CD4-positive, alpha-beta memory T cell (primary cell): ENCODE results near the gene PFKFB3. TPM values are rescaled to one million over a fixed set of nuclear protein-coding genes. Genes with fewer than 3 reads are reported as not detected.
A peak's percentile ranks its signal among the peaks of the same experiment; 100 is the strongest.
"Not testable (repeated sequence)": the region's sequence is repeated elsewhere in the genome, so short reads cannot be mapped to it uniquely, and the experiment has no call there.

Experiments used
- CTCF ChIA-PET: fragments of 350-600 bp; sonication (Branson Sonifier 250); formaldehyde crosslinking; loops from one replicate; lab custom pipeline; 2021; ENCODE audit warnings: inconsistent platforms; ENCODE audit not compliant: partially characterized antibody; lab: Charles Lee
- POLR2A ChIA-PET: fragments of 350-600 bp; sonication (Branson Sonifier 250); formaldehyde crosslinking; loops from one replicate; lab custom pipeline; 2021; ENCODE audit not compliant: partially characterized antibody; lab: Charles Lee
- DNase-seq, 5 donors: peaks; one replicate each; pipeline versions ENCODE4 v3.0.0 to v3.0.0-alpha.2; 2020 to 2022; ENCODE audit warnings: mixed read lengths in 1 of 5
- H3K27ac ChIP-seq: one replicate; pipeline ENCODE4 v1.7.0; 2013; ENCODE audit warnings: low read depth, low read length
- H3K27me3 ChIP-seq: 2 replicates; pipeline ENCODE4 v1.7.0; 2013; ENCODE audit warnings: mild to moderate bottlenecking, low read length, moderate library complexity; ENCODE audit not compliant: insufficient read depth
- H3K36me3 ChIP-seq: 2 replicates; pipeline ENCODE4 v1.7.0; 2013; ENCODE audit warnings: mild to moderate bottlenecking, low read length, moderate library complexity; ENCODE audit not compliant: insufficient read depth
- H3K4me1 ChIP-seq: 2 replicates; pipeline ENCODE4 v1.7.0; 2013; ENCODE audit warnings: mild to moderate bottlenecking, low read length, moderate library complexity; ENCODE audit not compliant: insufficient read depth
- H3K4me3 ChIP-seq, 2 donors: one replicate each; pipeline ENCODE4 v1.7.0; 2013; ENCODE audit warnings: low read length in 2 of 2, mild to moderate bottlenecking in 1 of 2
- H3K9me3 ChIP-seq, 2 donors: one replicate each; pipeline ENCODE4 v1.7.0; 2013; ENCODE audit warnings: low read length in 2 of 2, control low read depth in 1 of 2; ENCODE audit not compliant: control insufficient read depth in 1 of 2
- H3K27ac Mint-ChIP-seq, 7 donors: one replicate each; pipeline ENCODE4 v1.8.0; 2020 to 2021; ENCODE audit warnings: mixed read lengths in 7 of 7, mild to moderate bottlenecking in 6 of 7, inconsistent platforms in 3 of 7, moderate library complexity in 3 of 7
- H3K27me3 Mint-ChIP-seq, 2 donors: one replicate each; pipeline ENCODE4 v1.8.0; 2020 to 2021; ENCODE audit warnings: mixed read lengths in 2 of 2
- H3K36me3 Mint-ChIP-seq, 2 donors: one replicate each; pipeline ENCODE4 v1.8.0; 2020 to 2021; ENCODE audit warnings: mixed read lengths in 2 of 2, inconsistent platforms in 1 of 2, mild to moderate bottlenecking in 1 of 2
- H3K4me1 Mint-ChIP-seq, 4 donors: one replicate each; pipeline ENCODE4 v1.8.0; 2020 to 2021; ENCODE audit warnings: mixed read lengths in 4 of 4, mild to moderate bottlenecking in 1 of 4
- H3K4me3 Mint-ChIP-seq, 8 donors: one replicate each; pipeline ENCODE4 v1.8.0; 2020 to 2021; ENCODE audit warnings: mixed read lengths in 8 of 8, mild to moderate bottlenecking in 7 of 8, moderate library complexity in 6 of 8, inconsistent platforms in 3 of 8
- H3K9me3 Mint-ChIP-seq, 8 donors: one replicate each; pipeline ENCODE4 v1.8.0; 2020 to 2021; ENCODE audit warnings: mixed read lengths in 8 of 8, mild to moderate bottlenecking in 5 of 8, inconsistent platforms in 3 of 8, moderate library complexity in 1 of 8
- intact Hi-C: fragments of 100-400 bp; cut with micrococcal nuclease; formaldehyde crosslinking; loops from one replicate; pipeline ENCODE4 v1.15.1; 2023
- polyA plus RNA-seq, 2 donors: library from polyadenylated mRNA; unstranded; fragments of 300-500 nt; fragmentation: Illumina TruSeq; gene quantifications; one replicate each; pipeline ENCODE4 v1.2.3, GENCODE V29; 2021
- total RNA-seq, 2 experiments: library from RNA; stranded (reverse); gene quantifications; one replicate each; pipeline ENCODE4 v1.2.3, GENCODE V29; 2021

PFKFB3 gene
- total and polyA plus RNA-seq, 4 experiments from 2014 or later: 11.8 to 67.1 (median 35.9) TPM

- Mint-ChIP-seq H3K4me3 (peak overlapping the region in 2 of 8 donors; percentile 13 to 32), H3K27ac (peak overlapping the region; percentile 20 to 78 (median 63)), H3K36me3 (peaks cover 17 to 22% of the 10 kb centered on the region in 2 donors), H3K9me3 (no peaks in the 10 kb centered on the region), H3K4me1 (peaks cover 12 to 22% (median 13%) of the 10 kb centered on the region in 4 donors), H3K27me3 (no peaks in the 10 kb centered on the region)
- H3K4me3 ChIP-seq: no peak overlapping the region
- no peaks in the 10 kb centered on the region for H3K9me3 ChIP-seq
- H3K27me3 ChIP-seq: no peaks in the 10 kb centered on the region
- intact Hi-C loops: loop anchor here (1.0 to 2.0 kb wide), 2 partner anchors 37 to 109 kb away; partner anchors contain the start of gene PFKFB3
- ChIA-PET POLR2A (interaction anchor here (1.2 to 1.8 kb wide), 3 partner anchors 36 to 109 kb away, joined by 5 to 6 read pairs (median 5); partner anchors contain the start of gene PFKFB3), CTCF (interaction anchor here (2.6 kb wide), 1 partner anchor 162 kb away, joined by 11 read pairs; no protein-coding TSS in a partner anchor)
- no peak overlapping the region for H3K27ac ChIP-seq
- DNase-seq: peak in 4 of 5 donors; percentile 14 to 84 (median 20)
- H3K4me1 ChIP-seq: peaks cover 12% of the 10 kb centered on the region
- no peaks in the 10 kb centered on the region for H3K36me3 ChIP-seq
Observed at GRCh38 chr10:6239213-6239991, 36.7 kb downstream of the PFKFB3 start.

DNA sequence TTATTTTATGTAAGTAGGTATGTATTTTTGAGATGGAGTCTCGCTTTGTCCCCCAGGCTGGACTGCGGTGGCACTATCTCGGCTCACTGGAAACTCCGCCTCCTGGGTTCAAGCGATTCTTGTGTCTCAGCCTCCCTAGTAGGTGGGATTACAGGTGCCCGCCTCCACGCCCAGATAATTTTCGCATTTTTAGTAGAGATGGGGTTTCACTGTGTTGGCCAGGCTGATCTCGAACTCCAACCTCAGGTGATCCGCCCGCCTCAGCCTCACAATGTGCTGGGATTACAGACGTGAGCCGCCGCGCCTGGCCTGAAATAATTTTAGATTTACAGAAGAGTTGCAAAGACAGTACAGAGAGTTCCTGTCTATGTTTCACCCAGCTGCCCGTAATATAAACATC lies 37.5 kb downstream of the PFKFB3 start:
- DNase-seq: no peak
- Histone ChIP-seq H3K4me3 (no peak overlapping the region), H3K9me3 (no peaks in the 10 kb centered on the region), H3K27ac (no peak overlapping the region), H3K36me3 (no peaks in the 10 kb centered on the region), H3K27me3 (no peaks in the 10 kb centered on the region), H3K4me1 (peaks cover 12% of the 10 kb centered on the region)
- H3K9me3 Mint-ChIP-seq: no peaks in the 10 kb centered on the region
- peaks cover 12 to 21% (median 13%) of the 10 kb centered on the region in 4 donors for H3K4me1 Mint-ChIP-seq
- H3K36me3 Mint-ChIP-seq: peaks cover 11 to 19% of the 10 kb centered on the region in 2 donors
- H3K4me3 Mint-ChIP-seq: no peak overlapping the region
- POLR2A ChIA-PET: interaction anchor here (1.2 to 1.8 kb wide), 3 partner anchors 38 to 108 kb away, joined by 3 to 6 read pairs (median 5); partner anchors contain the start of gene PFKFB3
- intact Hi-C loops: no loop called here
- CTCF ChIA-PET: no interaction called here
- peak overlapping the region in 2 of 7 donors; percentile 61 to 75 for H3K27ac Mint-ChIP-seq
- H3K27me3 Mint-ChIP-seq: no peaks in the 10 kb centered on the region

- Histone ChIP-seq H3K4me1 (peaks cover 12% of the 10 kb centered on the region), H3K9me3 (no peaks in the 10 kb centered on the region), H3K4me3 (no peak overlapping the region), H3K27me3 (no peaks in the 10 kb centered on the region), H3K36me3 (no peaks in the 10 kb centered on the region), H3K27ac (no peak overlapping the region)
- intact Hi-C loops: no loop called here
- Mint-ChIP-seq H3K9me3 (no peaks in the 10 kb centered on the region), H3K4me1 (peaks cover 8 to 18% (median 13%) of the 10 kb centered on the region in 4 donors), H3K27ac (peak overlapping the region in 1 of 7 donors; percentile 86), H3K27me3 (no peaks in the 10 kb centered on the region), H3K4me3 (no peak overlapping the region), H3K36me3 (peaks cover 5 to 14% of the 10 kb centered on the region in 2 donors)
- DNase-seq: no peak
- POLR2A ChIA-PET: no interaction called here
- CTCF ChIA-PET: interaction anchor here (1.8 kb wide), 1 partner anchor 159 kb away, joined by 6 read pairs; no protein-coding TSS in a partner anchor
Observed at GRCh38 chr10:6242089-6242488, 39.4 kb downstream of the PFKFB3 start.

DNA sequence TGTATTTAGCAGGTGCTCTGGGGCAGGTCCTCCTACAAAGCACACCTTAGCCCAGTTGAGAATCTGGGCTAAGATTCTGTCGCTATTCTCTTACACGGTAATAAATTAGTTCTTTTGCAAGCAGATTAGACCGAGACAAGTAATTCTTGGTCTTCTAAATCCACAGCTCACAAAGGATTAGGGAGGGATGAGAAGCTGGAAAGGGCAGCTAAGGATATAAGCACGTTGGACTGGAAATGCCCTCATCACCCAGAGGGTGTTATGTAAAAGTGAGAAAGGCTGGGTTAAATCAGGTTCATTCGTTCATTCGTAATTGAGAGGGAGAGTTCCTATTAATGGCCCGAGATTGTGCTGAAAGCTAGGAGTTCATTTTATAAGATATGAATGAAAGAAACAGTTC lies 41.8 kb downstream of the PFKFB3 start:
- Histone ChIP-seq H3K9me3 (no peaks in the 10 kb centered on the region), H3K4me1 (peaks cover under 1% of the 10 kb centered on the region), H3K27me3 (no peaks in the 10 kb centered on the region), H3K4me3 (no peak overlapping the region), H3K27ac (no peak overlapping the region), H3K36me3 (no peaks in the 10 kb centered on the region)
- Mint-ChIP-seq H3K4me1 (peaks cover 0 to 8% (median 3%) of the 10 kb centered on the region in 4 donors), H3K36me3 (peaks cover 6 to 16% of the 10 kb centered on the region in 2 donors), H3K4me3 (no peak overlapping the region), H3K27ac (no peak overlapping the region), H3K27me3 (no peaks in the 10 kb centered on the region), H3K9me3 (no peaks in the 10 kb centered on the region)
- DNase-seq: no peak
- intact Hi-C loops: no loop called here
- CTCF ChIA-PET: interaction anchor here (1.1 to 1.2 kb wide), 2 partner anchors 9 to 157 kb away, joined by 3 to 4 read pairs; no protein-coding TSS in a partner anchor
- POLR2A ChIA-PET: interaction anchor here (1.3 kb wide), 1 partner anchor 104 kb away, joined by 4 read pairs; no protein-coding TSS in a partner anchor

DNA sequence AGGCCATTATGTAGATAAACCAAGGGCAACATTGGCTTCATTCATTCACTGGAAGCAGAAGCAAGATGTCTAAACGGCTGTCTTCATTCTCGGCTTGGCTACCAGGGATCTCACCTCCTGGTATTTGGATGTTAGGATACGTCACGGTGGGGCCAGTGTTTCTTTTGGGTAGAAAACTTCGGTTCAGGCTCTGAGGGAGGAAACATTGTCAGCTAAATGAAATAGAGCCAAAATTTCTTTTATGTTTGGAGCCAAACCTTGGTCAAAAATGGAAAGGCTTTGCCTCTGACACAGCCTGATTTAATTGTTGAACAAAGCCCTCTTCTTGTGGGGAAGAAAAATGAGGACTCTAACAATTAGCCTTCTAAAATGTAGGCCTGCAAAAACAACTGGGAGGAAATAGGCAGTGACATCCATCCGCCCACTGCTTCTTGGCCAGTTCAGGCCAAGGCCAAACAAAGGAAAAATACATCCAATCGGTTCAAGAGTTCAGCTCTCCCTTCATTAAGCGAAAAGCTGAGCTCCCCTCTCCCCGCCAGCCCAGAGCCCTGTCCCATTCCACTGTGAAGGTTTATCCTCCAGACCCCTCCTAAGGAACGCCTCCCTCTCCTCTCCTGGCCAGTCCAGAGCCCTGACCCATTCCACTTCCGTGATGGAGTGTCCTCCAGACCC lies 44.4 kb downstream of the PFKFB3 start:
- DNase-seq: no peak
- no peaks in the 10 kb centered on the region for H3K36me3 ChIP-seq
- intact Hi-C loops: no loop called here
- no peaks in the 10 kb centered on the region for H3K27me3 ChIP-seq
- ChIA-PET CTCF (no interaction called here), POLR2A (interaction anchor here (0.7 kb wide), 1 partner anchor 232 kb away, joined by 4 read pairs; no protein-coding TSS in a partner anchor)
- no peaks in the 10 kb centered on the region for H3K4me1 Mint-ChIP-seq
- H3K4me1 ChIP-seq: no peaks in the 10 kb centered on the region
- H3K9me3 ChIP-seq: no peaks in the 10 kb centered on the region
- H3K9me3 Mint-ChIP-seq: no peaks in the 10 kb centered on the region
- no peak overlapping the region for H3K4me3 Mint-ChIP-seq
- no peak overlapping the region for H3K4me3 ChIP-seq
- H3K27ac ChIP-seq: no peak overlapping the region
- no peaks in the 10 kb centered on the region for H3K27me3 Mint-ChIP-seq
- H3K27ac Mint-ChIP-seq: peak overlapping the region in 2 of 7 donors; percentile 13 to 56
- peaks cover 4 to 14% of the 10 kb centered on the region in 2 donors for H3K36me3 Mint-ChIP-seq

DNA sequence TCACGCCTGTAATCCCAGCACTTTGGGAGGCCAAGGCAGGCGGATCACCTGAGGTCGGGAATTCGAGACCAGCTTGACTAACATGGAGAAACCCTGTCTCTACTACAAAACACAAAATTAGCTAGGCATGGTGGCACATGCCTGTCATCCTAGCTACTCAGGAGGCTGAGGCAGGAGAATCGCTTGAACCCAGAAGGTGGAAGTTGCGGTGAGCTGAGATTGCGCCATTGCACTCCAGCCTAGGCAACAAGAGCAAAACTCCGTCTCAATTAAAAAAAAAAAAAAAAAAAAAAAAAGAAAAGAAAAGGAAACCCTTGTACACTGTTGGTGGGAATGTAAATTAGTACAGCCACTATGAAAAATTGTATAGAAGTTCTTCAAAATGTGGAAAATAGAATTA lies 46.2 kb downstream of the PFKFB3 start:
- H3K9me3 ChIP-seq, H3K4me1 Mint-ChIP-seq, H3K27me3 Mint-ChIP-seq, H3K4me3 Mint-ChIP-seq, DNase-seq, H3K27ac ChIP-seq, H3K9me3 Mint-ChIP-seq, H3K36me3 ChIP-seq, H3K27ac Mint-ChIP-seq, H3K27me3 ChIP-seq, CTCF ChIA-PET, intact Hi-C loops, POLR2A ChIA-PET, H3K36me3 Mint-ChIP-seq, H3K4me1 ChIP-seq, H3K4me3 ChIP-seq: not testable (repeated sequence)

GRCh38 chr10:6249698-6250097 lies 47.0 kb downstream of the PFKFB3 start:
- POLR2A ChIA-PET: no interaction called here
- peaks cover 3 to 4% of the 10 kb centered on the region in 2 donors for H3K36me3 Mint-ChIP-seq
- DNase-seq: no peak
- H3K9me3 ChIP-seq: no peaks in the 10 kb centered on the region
- H3K27me3 Mint-ChIP-seq: no peaks in the 10 kb centered on the region
- peak overlapping the region in 2 of 7 donors; percentile 13 to 58 for H3K27ac Mint-ChIP-seq
- intact Hi-C loops: no loop called here
- H3K36me3 ChIP-seq: no peaks in the 10 kb centered on the region
- no peak overlapping the region for H3K27ac ChIP-seq
- CTCF ChIA-PET: interaction anchor here (0.8 kb wide), 1 partner anchor 48 kb away, joined by 3 read pairs; no protein-coding TSS in a partner anchor
- H3K27me3 ChIP-seq: no peaks in the 10 kb centered on the region
- no peak overlapping the region for H3K4me3 Mint-ChIP-seq
- no peaks in the 10 kb centered on the region for H3K4me1 ChIP-seq
- H3K4me1 Mint-ChIP-seq: no peaks in the 10 kb centered on the region
- no peaks in the 10 kb centered on the region for H3K9me3 Mint-ChIP-seq
- H3K4me3 ChIP-seq: no peak overlapping the region
